ENCODE results near the gene RPH3AL. TPM values are rescaled to one million over a fixed set of nuclear protein-coding genes. Genes with fewer than 3 reads are reported as not detected.
"Not testable (repeated sequence)": the region's sequence is repeated elsewhere in the genome, so short reads cannot be mapped to it uniquely, and the experiment has no call there.

The RPH3AL gene
- total RNA-seq, 2 donors from 2014 or later: 11.7 to 17.8 TPM

GRCh38 chr17:210402-210801, 142.2 kb downstream of the RPH3AL start:
- Histone ChIP-seq H3K27me3 (replicated peaks; ENCODE audit: insufficient read depth) (no peaks in the 10 kb centered on the region), H3K27ac (no peak overlapping the region), H3K4me1 (replicated peaks) (no peaks in the 10 kb centered on the region), H3K9me3 (no peaks in the 10 kb centered on the region), H3K4me3 (no peak overlapping the region), H3K36me3 (no peaks in the 10 kb centered on the region)
- 99% methylated on average over 8 of the region's 8 CpGs for WGBS
- TF ChIP-seq POLR2AphosphoS5 (IDR thresholded peaks at IDR 0.05) (no peak), POLR2A (IDR thresholded peaks at IDR 0.05) (no peak), CTCF (IDR thresholded peaks at IDR 0.05) (no peak)
- DNase-seq (ENCODE audit: low spot score): no peak
- intact Hi-C loops (cut with DNase I): no loop called here

- H3K4me1 ChIP-seq (replicated peaks): no peaks in the 10 kb centered on the region
- DNase-seq (ENCODE audit: low spot score): no peak
- H3K9me3 ChIP-seq: no peaks in the 10 kb centered on the region
- TF ChIP-seq CTCF (IDR thresholded peaks at IDR 0.05) (no peak), POLR2A (IDR thresholded peaks at IDR 0.05) (no peak), POLR2AphosphoS5 (IDR thresholded peaks at IDR 0.05) (no peak)
- no peak overlapping the region for H3K4me3 ChIP-seq
- no peaks in the 10 kb centered on the region for H3K36me3 ChIP-seq
- WGBS: 70% methylated on average over 8 of the region's 8 CpGs
- no peaks in the 10 kb centered on the region for H3K27me3 ChIP-seq (replicated peaks; ENCODE audit: insufficient read depth)
- intact Hi-C loops (cut with DNase I): no loop called here
- no peak overlapping the region for H3K27ac ChIP-seq
Observed at GRCh38 chr17:208429-208828, 144.2 kb downstream of the RPH3AL start.

- Histone ChIP-seq H3K9me3 (no peaks in the 10 kb centered on the region), H3K4me1 (replicated peaks) (no peaks in the 10 kb centered on the region), H3K27me3 (replicated peaks; ENCODE audit: insufficient read depth) (no peaks in the 10 kb centered on the region), H3K36me3 (no peaks in the 10 kb centered on the region), H3K27ac (no peak overlapping the region), H3K4me3 (no peak overlapping the region)
- no peak for DNase-seq (ENCODE audit: low spot score)
- TF ChIP-seq POLR2AphosphoS5 (IDR thresholded peaks at IDR 0.05) (no peak), POLR2A (IDR thresholded peaks at IDR 0.05) (no peak), CTCF (IDR thresholded peaks at IDR 0.05) (no peak)
- 91% methylated on average over 8 of the region's 8 CpGs for WGBS
- intact Hi-C loops (cut with DNase I): no loop called here
Observed at GRCh38 chr17:207775-208174, 144.8 kb downstream of the RPH3AL start.

- TF ChIP-seq POLR2AphosphoS5 (IDR thresholded peaks at IDR 0.05) (no peak), POLR2A (IDR thresholded peaks at IDR 0.05) (no peak), CTCF (IDR thresholded peaks at IDR 0.05) (no peak)
- DNase-seq (ENCODE audit: low spot score): no peak
- Histone ChIP-seq H3K4me1 (replicated peaks) (no peaks in the 10 kb centered on the region), H3K9me3 (no peaks in the 10 kb centered on the region), H3K36me3 (no peaks in the 10 kb centered on the region), H3K27me3 (replicated peaks; ENCODE audit: insufficient read depth) (no peaks in the 10 kb centered on the region), H3K27ac (no peak overlapping the region), H3K4me3 (no peak overlapping the region)
- intact Hi-C loops (cut with DNase I): no loop called here
- WGBS: 83% methylated on average over 37 of the region's 37 CpGs
Observed at GRCh38 chr17:206941-207560, 145.6 kb downstream of the RPH3AL start.

- H3K4me3 ChIP-seq; H3K36me3 ChIP-seq; H3K27ac ChIP-seq; DNase-seq (ENCODE audit: low spot score); intact Hi-C loops (cut with DNase I); H3K4me1 ChIP-seq (replicated peaks); H3K27me3 ChIP-seq (replicated peaks; ENCODE audit: insufficient read depth); H3K9me3 ChIP-seq: not testable (repeated sequence)
- 95% methylated on average over 27 of the region's 27 CpGs for WGBS
Observed at GRCh38 chr17:206484-206883, 146.1 kb downstream of the RPH3AL start.

Data from prostate gland (tissue), 2 donors.